T-helper 1 cell treated with Interleukin-12 subunit alpha and Interleukin-12 subunit beta and Interleukin-4 antibody, amounts not matched to agents 30 ng/mL and 1 ng/mL, for 36 hours (primary cell): ENCODE results near the gene ST3GAL3. TPM values are rescaled to one million over a fixed set of nuclear protein-coding genes. Genes with fewer than 3 reads are reported as not detected.

Experiments used
- intact Hi-C: fragments of 100-400 bp; cut with micrococcal nuclease; formaldehyde crosslinking; loops from one replicate; pipeline ENCODE4 v1.15.1; 2024
- total RNA-seq: library from RNA; stranded (reverse); gene quantifications from 2 replicates; pipeline ENCODE4 v1.2.3, GENCODE V29; 2022

The ST3GAL3 gene
- total RNA-seq, 1 donor from 2014 or later = 22.4 TPM

- intact Hi-C loops = no loop called here
These were observed 168.0 kb downstream of the ST3GAL3 start for GRCh38 chr1:43875331-43875730.

- intact Hi-C loops = no loop called here
These were observed 169.8 kb downstream of the ST3GAL3 start for GRCh38 chr1:43877101-43877500.

- intact Hi-C loops = no loop called here
These were observed 171.1 kb downstream of the ST3GAL3 start for GRCh38 chr1:43878440-43878839.

- intact Hi-C loops = no loop called here
These were observed 171.5 kb downstream of the ST3GAL3 start for GRCh38 chr1:43878854-43879253.

GRCh38 chr1:43879414-43879813, 172.1 kb downstream of the ST3GAL3 start:
- intact Hi-C loops = no loop called here

GRCh38 chr1:43879996-43880395, 172.7 kb downstream of the ST3GAL3 start:
- intact Hi-C loops = no loop called here

- intact Hi-C loops = no loop called here
These were observed 173.3 kb downstream of the ST3GAL3 start for GRCh38 chr1:43880604-43881003.

- intact Hi-C loops = no loop called here
These were observed 174.1 kb downstream of the ST3GAL3 start for GRCh38 chr1:43881415-43881814.

- intact Hi-C loops = no loop called here
These were observed 175.4 kb downstream of the ST3GAL3 start for GRCh38 chr1:43882763-43883162.

GRCh38 chr1:43883321-43883720, 176.0 kb downstream of the ST3GAL3 start:
- intact Hi-C loops = no loop called here

- intact Hi-C loops = no loop called here
These were observed 178.0 kb downstream of the ST3GAL3 start for GRCh38 chr1:43885279-43885801.

- intact Hi-C loops = no loop called here
These were observed 180.4 kb downstream of the ST3GAL3 start for GRCh38 chr1:43887748-43888147.

- intact Hi-C loops = no loop called here
These were observed 183.5 kb downstream of the ST3GAL3 start for GRCh38 chr1:43890815-43891214.

- intact Hi-C loops = no loop called here
These were observed 185.7 kb downstream of the ST3GAL3 start for GRCh38 chr1:43893006-43893405.

GRCh38 chr1:43898981-43899380, 191.6 kb downstream of the ST3GAL3 start:
- intact Hi-C loops = no loop called here

GRCh38 chr1:43900386-43900785, 193.1 kb downstream of the ST3GAL3 start:
- intact Hi-C loops = no loop called here

GRCh38 chr1:43901196-43901961, 194.0 kb downstream of the ST3GAL3 start:
- intact Hi-C loops = no loop called here

GRCh38 chr1:43902058-43902831, 194.9 kb downstream of the ST3GAL3 start:
- intact Hi-C loops = no loop called here

- intact Hi-C loops = no loop called here
These were observed 197.6 kb downstream of the ST3GAL3 start for GRCh38 chr1:43904660-43905551.

- intact Hi-C loops = no loop called here
These were observed 200.9 kb downstream of the ST3GAL3 start for GRCh38 chr1:43908226-43908625.

- intact Hi-C loops = no loop called here
These were observed 201.5 kb downstream of the ST3GAL3 start for GRCh38 chr1:43908858-43909257.
